Thymus (tissue), 11 donors: ENCODE results near the gene CELSR1. TPM values are rescaled to one million over a fixed set of nuclear protein-coding genes. Genes with fewer than 3 reads are reported as not detected.
A peak's percentile ranks its signal among the peaks of the same experiment; 100 is the strongest.

Source experiments
- DNase-seq, 9 donors: peaks; one replicate each; pipeline ENCODE4 v3.0.0-alpha.2; 2013; ENCODE audit warnings: low spot score in 9 of 9, low read depth in 6 of 9, missing footprints in 1 of 9
- H3K27ac ChIP-seq, 2 donors: one replicate each; pipeline ENCODE4 v1.5.1; 2013; ENCODE audit warnings: control low read depth in 1 of 2, low read depth in 1 of 2, low read length in 1 of 2, mild to moderate bottlenecking in 1 of 2, moderate library complexity in 1 of 2
- H3K27me3 ChIP-seq, 2 donors: one replicate each; pipeline ENCODE4 v1.5.1; 2013; ENCODE audit warnings: low read length in 1 of 2; ENCODE audit not compliant: control insufficient read depth in 2 of 2, insufficient read depth in 1 of 2
- H3K36me3 ChIP-seq, 2 donors: one replicate each; pipeline ENCODE4 v1.5.1; 2013; ENCODE audit warnings: low read length in 1 of 2, mild to moderate bottlenecking in 1 of 2, moderate library complexity in 1 of 2; ENCODE audit not compliant: control insufficient read depth in 2 of 2, insufficient read depth in 2 of 2
- H3K4me1 ChIP-seq, 2 donors: one replicate each; pipeline ENCODE4 v1.5.1; 2013; ENCODE audit warnings: low read length in 2 of 2; ENCODE audit not compliant: control insufficient read depth in 2 of 2, insufficient read depth in 2 of 2
- H3K4me3 ChIP-seq, 2 donors: one replicate each; pipeline ENCODE4 v1.5.1; 2013; ENCODE audit warnings: low read length in 2 of 2, control low read depth in 1 of 2, mild to moderate bottlenecking in 1 of 2
- H3K9me3 ChIP-seq, 2 donors: one replicate each; pipeline ENCODE4 v1.5.1; 2013; ENCODE audit warnings: low read length in 1 of 2, mild to moderate bottlenecking in 1 of 2; ENCODE audit not compliant: control insufficient read depth in 2 of 2, insufficient read depth in 1 of 2
- WGBS: extraction: QIAGEN DNeasy Blood & Tissue Kit; methylation state at CpG from one replicate; pipeline ENCODE4 v1.1.7; 2013; 5-methylcytosine and 5-hydroxymethylcytosine counted together
- polyA plus RNA-seq: library from polyadenylated mRNA; stranded (reverse); fragments of 200-250 nt; gene quantifications from one replicate; pipeline ENCODE4 v1.2.3, GENCODE V29; 2013
- total RNA-seq: library from RNA; stranded (reverse); fragments of 120-200 nt; gene quantifications from one replicate; pipeline ENCODE4 v1.2.4, GENCODE V29; 2013
- donor health status: healthy.

Gene CELSR1
- total and polyA plus RNA-seq, 2 donors: 3.7 to 9.4 TPM

GRCh38 chr22:46392137-46392844 is 145.1 kb downstream of the CELSR1 start:
- H3K27ac ChIP-seq: no peak overlapping the region
- no peaks in the 10 kb centered on the region for H3K9me3 ChIP-seq
- H3K4me1 ChIP-seq: peaks cover 10 to 34% of the 10 kb centered on the region in 2 donors
- no peak for DNase-seq
- H3K27me3 ChIP-seq: peaks cover 0 to 8% of the 10 kb centered on the region in 2 donors
- H3K4me3 ChIP-seq: no peak overlapping the region
- WGBS: 95% methylated on average over 16 of the region's 16 CpGs
- H3K36me3 ChIP-seq: no peaks in the 10 kb centered on the region

DNA sequence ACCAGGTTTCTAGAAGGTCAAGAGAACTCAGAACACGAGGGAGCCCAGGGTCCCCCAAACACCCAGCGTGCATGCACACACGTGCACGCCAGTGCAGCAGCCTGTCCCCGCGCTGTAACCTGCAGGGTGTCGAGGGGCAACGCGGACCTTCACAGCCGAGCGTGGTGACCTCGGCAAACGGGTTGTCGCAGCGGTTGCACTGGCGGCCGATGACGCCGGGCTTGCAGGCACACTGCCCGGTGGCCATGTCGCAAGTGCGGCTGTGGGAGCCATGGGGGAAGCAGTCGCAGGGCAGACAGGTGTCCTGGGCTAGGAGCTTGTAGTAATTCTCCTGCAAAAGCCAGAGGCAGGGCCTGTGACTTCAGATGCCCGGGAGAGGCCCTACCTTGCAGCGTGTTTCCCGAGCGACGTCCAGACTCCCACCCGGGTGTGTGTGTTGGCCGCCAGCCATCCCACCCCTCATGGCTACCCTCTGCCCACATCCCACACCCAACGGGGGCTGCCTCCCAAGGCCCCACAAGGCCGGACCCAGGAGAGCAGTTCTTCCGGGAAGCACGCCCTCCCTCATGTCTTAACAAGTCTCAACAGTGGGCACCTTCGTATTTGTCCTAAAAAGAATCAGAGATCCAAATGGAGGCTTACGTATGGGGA is 145.8 kb downstream of the CELSR1 start:
- H3K36me3 ChIP-seq: no peaks in the 10 kb centered on the region
- no peak overlapping the region for H3K27ac ChIP-seq
- DNase-seq: no peak

DNA sequence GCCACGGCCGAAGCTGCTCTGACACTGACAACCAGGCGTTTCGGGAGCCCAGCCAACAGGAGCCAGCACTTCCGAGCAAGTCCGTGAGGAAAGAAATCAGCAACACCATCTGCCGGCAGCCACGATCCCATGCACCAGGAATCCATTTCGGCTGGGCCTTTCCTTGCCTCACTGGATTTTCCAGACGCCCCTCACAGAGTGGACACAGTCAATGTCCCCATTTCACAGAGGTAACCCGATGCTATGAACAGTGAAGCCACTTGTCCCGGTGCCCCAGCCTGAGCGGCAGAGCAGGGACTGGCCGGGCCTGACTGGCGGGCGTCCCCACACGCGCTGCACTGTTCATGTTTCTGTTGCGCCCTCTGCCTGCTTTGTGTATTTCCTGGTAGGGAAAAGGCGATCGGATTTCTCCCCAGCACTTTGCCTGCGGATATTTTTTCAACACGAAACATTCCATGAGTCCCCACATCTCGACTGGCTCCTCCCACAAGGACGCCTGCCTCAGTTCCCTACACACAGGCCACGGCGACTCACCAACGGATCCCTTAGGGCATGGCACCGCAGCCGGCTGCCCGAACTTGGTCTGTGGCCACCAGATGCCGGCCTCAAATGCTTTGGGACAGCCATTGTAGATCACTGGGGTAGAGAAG is 146.6 kb downstream of the CELSR1 start:
- Histone ChIP-seq H3K27me3 (peaks cover 0 to 8% of the 10 kb centered on the region in 2 donors), H3K9me3 (no peaks in the 10 kb centered on the region), H3K36me3 (no peaks in the 10 kb centered on the region), H3K4me3 (no peak overlapping the region), H3K27ac (peak overlapping the region in 1 of 2 donors; percentile 17), H3K4me1 (peaks cover 10 to 30% of the 10 kb centered on the region in 2 donors)
- DNase-seq: no peak
- 93% methylated on average over 32 of the region's 32 CpGs for WGBS

More for the DNA sequence above, 145.8 kb downstream of the CELSR1 start:
- Histone ChIP-seq H3K9me3 (no peaks in the 10 kb centered on the region), H3K4me3 (no peak overlapping the region), H3K4me1 (peaks cover 10 to 33% of the 10 kb centered on the region in 2 donors), H3K27me3 (peaks cover 0 to 8% of the 10 kb centered on the region in 2 donors)
- 96% methylated on average over 36 of the region's 36 CpGs for WGBS

DNA sequence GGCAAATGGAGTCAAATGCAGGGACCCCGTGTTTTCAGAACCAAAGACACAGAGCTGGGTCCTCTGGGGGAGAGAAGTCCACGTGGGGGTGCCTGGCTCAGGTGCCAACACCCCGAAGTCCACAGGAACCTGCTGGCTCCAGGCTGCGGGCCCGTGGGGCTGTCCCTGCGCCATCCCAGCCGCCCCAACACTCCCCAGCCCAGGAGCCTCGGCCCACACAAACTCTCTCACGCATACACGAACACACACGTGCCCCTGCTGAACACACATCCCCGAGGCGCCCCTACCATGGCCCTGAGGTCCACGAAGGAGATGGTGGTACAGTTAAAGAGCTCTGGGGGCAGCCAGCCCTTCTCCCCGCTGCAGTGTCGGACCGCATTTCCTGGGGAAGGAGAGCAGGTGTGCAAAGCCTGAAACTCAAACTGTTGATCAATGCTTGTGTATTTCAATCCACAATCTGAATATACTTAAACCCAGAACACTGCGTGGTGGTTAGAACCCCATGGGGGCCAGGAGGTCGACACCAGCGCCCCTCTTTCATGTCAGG is 147.2 kb downstream of the CELSR1 start:
- no peak overlapping the region for H3K4me3 ChIP-seq
- DNase-seq: no peak
- H3K27me3 ChIP-seq: peaks cover 0 to 8% of the 10 kb centered on the region in 2 donors
- H3K36me3 ChIP-seq: no peaks in the 10 kb centered on the region
- no peak overlapping the region for H3K27ac ChIP-seq
- no peaks in the 10 kb centered on the region for H3K9me3 ChIP-seq
- WGBS: 92% methylated on average over 20 of the region's 20 CpGs
- H3K4me1 ChIP-seq: peaks cover 10 to 30% of the 10 kb centered on the region in 2 donors

- Histone ChIP-seq H3K4me1 (peaks cover 6 to 21% of the 10 kb centered on the region in 2 donors), H3K36me3 (no peaks in the 10 kb centered on the region), H3K4me3 (no peak overlapping the region), H3K27ac (no peak overlapping the region), H3K27me3 (peaks cover 0 to 8% of the 10 kb centered on the region in 2 donors), H3K9me3 (no peaks in the 10 kb centered on the region)
- 96% methylated on average over 30 of the region's 30 CpGs for WGBS
- DNase-seq: no peak
These were observed 148.3 kb downstream of the CELSR1 start for GRCh38 chr22:46389081-46389480.

GRCh38 chr22:46388647-46389046 is 148.8 kb downstream of the CELSR1 start:
- Histone ChIP-seq H3K4me1 (peaks cover 1 to 17% of the 10 kb centered on the region in 2 donors), H3K27ac (no peak overlapping the region), H3K27me3 (peaks cover 0 to 8% of the 10 kb centered on the region in 2 donors), H3K4me3 (no peak overlapping the region), H3K36me3 (no peaks in the 10 kb centered on the region), H3K9me3 (no peaks in the 10 kb centered on the region)
- no peak for DNase-seq
- WGBS: 95% methylated on average over 10 of the region's 10 CpGs

GRCh38 chr22:46387748-46388147 is 149.7 kb downstream of the CELSR1 start:
- no peak overlapping the region for H3K27ac ChIP-seq
- H3K27me3 ChIP-seq: peaks cover 0 to 8% of the 10 kb centered on the region in 2 donors
- no peak overlapping the region for H3K4me3 ChIP-seq
- 98% methylated on average over 11 of the region's 11 CpGs for WGBS
- peaks cover 0 to 11% of the 10 kb centered on the region in 2 donors for H3K4me1 ChIP-seq
- DNase-seq: no peak
- no peaks in the 10 kb centered on the region for H3K9me3 ChIP-seq
- no peaks in the 10 kb centered on the region for H3K36me3 ChIP-seq

GRCh38 chr22:46386312-46386711 is 151.1 kb downstream of the CELSR1 start:
- WGBS: 97% methylated on average over 27 of the region's 27 CpGs
- no peaks in the 10 kb centered on the region for H3K36me3 ChIP-seq

GRCh38 chr22:46382524-46382923 is 154.9 kb downstream of the CELSR1 start:
- peaks cover 0 to 6% of the 10 kb centered on the region in 2 donors for H3K4me1 ChIP-seq
- WGBS: 92% methylated on average over 15 of the region's 15 CpGs

More at GRCh38 chr22:46386312-46386711, 151.1 kb downstream of the CELSR1 start:
- DNase-seq: no peak
- H3K4me1 ChIP-seq: peaks cover 0 to 11% of the 10 kb centered on the region in 2 donors
- no peak overlapping the region for H3K4me3 ChIP-seq
- H3K27me3 ChIP-seq: peaks cover 0 to 6% of the 10 kb centered on the region in 2 donors
- no peaks in the 10 kb centered on the region for H3K9me3 ChIP-seq
- no peak overlapping the region for H3K27ac ChIP-seq

More at GRCh38 chr22:46382524-46382923, 154.9 kb downstream of the CELSR1 start:
- Histone ChIP-seq H3K27me3 (peaks cover 0 to 18% of the 10 kb centered on the region in 2 donors), H3K36me3 (no peaks in the 10 kb centered on the region), H3K27ac (no peak overlapping the region), H3K4me3 (no peak overlapping the region), H3K9me3 (no peaks in the 10 kb centered on the region)
- DNase-seq: no peak
